Choroid plexus epithelial cell (primary cell): ENCODE measurements around the gene SQOR.
"Not testable (repeated sequence)": the region's sequence is repeated elsewhere in the genome, so short reads cannot be mapped to it uniquely, and the experiment has no call there.

Source experiments
- DNase-seq: peaks from one replicate; pipeline ENCODE4 v3.0.0-alpha.2; 2010; ENCODE audit warnings: low read depth
- H3K4me3 ChIP-seq: 2 replicates; pipeline ENCODE4 v1.5.1; 2011; ENCODE audit warnings: low read depth, mild to moderate bottlenecking, control low read depth, low read length, moderate library complexity
- TF ChIP-seq, protein P1 (sequence below): conservative IDR thresholded peaks from 2 replicates; pipeline ENCODE4 v1.5.1; 2011; ENCODE audit warnings: low read depth, mild to moderate bottlenecking, control low read depth, inconsistent platforms, low read length, moderate library complexity

SQOR gene

DNA sequence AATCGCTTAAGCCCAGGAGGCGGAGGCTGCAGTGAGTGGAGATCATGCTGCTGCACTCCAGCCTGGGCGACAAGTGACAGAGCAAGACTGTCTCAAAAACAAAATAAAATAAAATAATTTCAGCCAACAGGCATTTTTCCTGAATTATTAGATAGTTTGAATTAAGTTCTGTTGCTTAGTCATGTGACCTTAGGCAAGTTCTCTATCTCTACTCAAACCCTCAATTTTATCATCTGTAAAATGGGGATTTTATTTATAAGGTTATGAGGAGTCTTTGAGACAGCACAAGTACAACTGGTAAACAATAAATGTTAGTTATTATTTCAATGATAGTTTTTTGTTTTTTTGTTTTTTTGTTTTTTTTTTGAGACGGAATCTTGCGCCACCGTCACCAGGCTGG is 13.0 kb downstream of the SQOR start:
- DNase-seq = no peak
- H3K4me3 ChIP-seq = no peak overlapping the region
- TF ChIP-seq, protein P1, sequence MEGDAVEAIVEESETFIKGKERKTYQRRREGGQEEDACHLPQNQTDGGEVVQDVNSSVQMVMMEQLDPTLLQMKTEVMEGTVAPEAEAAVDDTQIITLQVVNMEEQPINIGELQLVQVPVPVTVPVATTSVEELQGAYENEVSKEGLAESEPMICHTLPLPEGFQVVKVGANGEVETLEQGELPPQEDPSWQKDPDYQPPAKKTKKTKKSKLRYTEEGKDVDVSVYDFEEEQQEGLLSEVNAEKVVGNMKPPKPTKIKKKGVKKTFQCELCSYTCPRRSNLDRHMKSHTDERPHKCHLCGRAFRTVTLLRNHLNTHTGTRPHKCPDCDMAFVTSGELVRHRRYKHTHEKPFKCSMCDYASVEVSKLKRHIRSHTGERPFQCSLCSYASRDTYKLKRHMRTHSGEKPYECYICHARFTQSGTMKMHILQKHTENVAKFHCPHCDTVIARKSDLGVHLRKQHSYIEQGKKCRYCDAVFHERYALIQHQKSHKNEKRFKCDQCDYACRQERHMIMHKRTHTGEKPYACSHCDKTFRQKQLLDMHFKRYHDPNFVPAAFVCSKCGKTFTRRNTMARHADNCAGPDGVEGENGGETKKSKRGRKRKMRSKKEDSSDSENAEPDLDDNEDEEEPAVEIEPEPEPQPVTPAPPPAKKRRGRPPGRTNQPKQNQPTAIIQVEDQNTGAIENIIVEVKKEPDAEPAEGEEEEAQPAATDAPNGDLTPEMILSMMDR = no peak

- TF ChIP-seq, protein P1 = no peak
- peak; percentile 79 for DNase-seq
- no peak overlapping the region for H3K4me3 ChIP-seq
These were observed 13.8 kb downstream of the SQOR start for GRCh38 chr15:45648521-45649200.

GRCh38 chr15:45650007-45650406 is 15.2 kb downstream of the SQOR start:
- DNase-seq, H3K4me3 ChIP-seq: not testable (repeated sequence)

DNA sequence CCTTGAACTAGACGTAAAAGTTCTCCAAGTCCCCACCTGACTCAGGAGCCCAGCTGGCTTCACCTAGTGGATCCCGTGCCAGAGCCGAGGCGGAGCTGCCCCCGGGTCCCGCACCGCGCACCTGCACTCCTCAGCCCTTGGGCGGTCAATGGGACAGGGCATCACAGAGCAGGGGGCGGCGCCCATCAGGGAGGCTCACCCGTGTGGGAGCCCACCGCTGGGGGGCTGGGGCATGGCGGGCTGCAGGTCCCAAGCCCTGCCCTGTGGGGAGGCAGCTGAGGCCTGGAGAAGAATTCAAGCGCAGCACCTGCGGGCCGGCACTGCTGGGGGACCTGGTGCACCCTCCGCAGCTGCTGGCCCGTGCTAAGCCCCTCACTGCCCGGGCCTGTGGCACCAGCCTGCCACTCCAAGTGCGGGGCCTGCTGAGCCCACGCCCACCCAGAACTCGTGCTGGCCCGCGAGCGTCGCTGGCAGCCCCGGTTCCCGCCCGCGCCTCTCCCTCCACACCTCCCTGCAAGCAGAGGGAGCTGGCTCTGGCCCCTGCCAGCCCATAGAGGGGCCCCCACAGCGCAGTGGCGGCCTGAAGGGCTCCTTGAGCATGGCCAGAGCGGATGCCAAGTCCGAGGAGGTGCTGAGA is 16.2 kb downstream of the SQOR start:
- TF ChIP-seq, protein P1 = no peak
- DNase-seq = no peak
- no peak overlapping the region for H3K4me3 ChIP-seq

GRCh38 chr15:45653702-45654424 is 19.0 kb downstream of the SQOR start:
- no peak overlapping the region for H3K4me3 ChIP-seq
- TF ChIP-seq, protein P1 = no peak
- DNase-seq = no peak

DNA sequence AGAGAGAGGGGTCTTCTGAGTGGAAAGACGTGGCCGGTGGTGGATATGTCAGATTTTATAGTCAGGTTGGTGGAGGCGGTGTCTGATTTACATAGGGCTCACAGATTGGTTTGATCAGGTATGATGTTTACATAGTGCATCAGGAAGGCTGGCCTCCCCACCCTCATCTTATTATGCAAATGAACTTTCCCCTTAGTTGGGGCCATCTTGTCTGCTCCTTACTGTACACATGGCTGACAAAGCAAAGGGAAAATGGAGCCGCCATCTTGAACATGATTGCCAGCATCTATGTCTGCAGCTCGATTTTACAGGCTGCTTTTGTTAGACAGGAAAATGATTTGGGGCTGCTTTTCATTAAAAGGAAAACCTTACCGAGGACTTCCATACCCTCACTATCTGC is 19.9 kb downstream of the SQOR start:
- TF ChIP-seq, protein P1 = no peak
- no peak overlapping the region for H3K4me3 ChIP-seq
- no peak for DNase-seq

GRCh38 chr15:45657254-45657653 is 22.4 kb downstream of the SQOR start:
- no peak overlapping the region for H3K4me3 ChIP-seq
- TF ChIP-seq, protein P1 = no peak
- DNase-seq = no peak
